HG03159 (cell line): ENCODE measurements around the gene RPL41.
"Not testable (repeated sequence)": the region's sequence is repeated elsewhere in the genome, so short reads cannot be mapped to it uniquely, and the experiment has no call there.

Source experiments
- ATAC-seq: cut with Tn5 transposase; IDR thresholded peaks from one replicate; pipeline ENCODE4 v1.9.1; 2021; ENCODE audit warnings: mild to moderate bottlenecking, moderate library complexity; ENCODE audit not compliant: unreplicated experiment

The RPL41 gene

GRCh38 chr12:56102683-56103065, 13.8 kb upstream of the RPL41 start:
- ATAC-seq = no peak

GRCh38 chr12:56103066-56103711, 13.2 kb upstream of the RPL41 start:
- ATAC-seq = no peak

- peak; percentile 19 for ATAC-seq
Measured at GRCh38 chr12:56103823-56104108, 12.7 kb upstream of the RPL41 start.

DNA sequence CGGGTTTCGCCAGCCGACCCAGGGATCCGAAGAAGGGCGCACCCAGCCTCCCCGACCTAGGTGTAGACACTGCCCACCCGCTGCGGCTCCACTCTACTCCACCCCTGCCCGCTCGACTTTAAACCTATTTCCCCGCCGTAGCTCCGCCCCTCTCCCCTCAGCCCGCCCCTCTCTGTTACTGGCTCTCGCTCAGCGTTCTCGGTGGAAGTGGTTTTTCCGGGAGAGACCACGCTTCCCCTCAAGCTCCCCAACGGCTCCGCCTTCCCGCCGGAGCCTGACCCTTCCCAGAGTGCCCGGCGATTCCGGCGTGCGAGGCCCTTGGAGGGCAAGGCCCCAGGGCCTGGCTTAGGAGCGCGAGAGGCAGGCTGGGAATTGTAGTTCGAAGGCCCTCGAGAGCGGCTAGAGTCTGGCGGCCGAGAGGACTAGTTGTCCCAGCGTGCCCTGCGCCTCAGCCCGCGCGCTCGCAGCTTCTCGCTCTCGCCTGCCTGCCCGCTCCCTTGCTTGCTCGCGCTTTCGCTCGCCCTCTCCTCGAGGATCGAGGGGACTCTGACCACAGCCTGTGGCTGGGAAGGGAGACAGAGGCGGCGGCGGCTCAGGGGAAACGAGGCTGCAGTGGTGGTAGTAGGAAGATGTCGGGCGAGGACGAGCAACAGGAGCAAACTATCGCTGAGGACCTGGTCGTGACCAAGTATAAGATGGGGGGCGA, 12.2 kb upstream of the RPL41 start, which contains the start of gene PA2G4:
Gene PA2G4 (plus strand): TSS at position 451 of the 706 bp plus-strand sequence. CDS start 179 bp downstream, at position 630.
- peak; percentile 92 for ATAC-seq

DNA sequence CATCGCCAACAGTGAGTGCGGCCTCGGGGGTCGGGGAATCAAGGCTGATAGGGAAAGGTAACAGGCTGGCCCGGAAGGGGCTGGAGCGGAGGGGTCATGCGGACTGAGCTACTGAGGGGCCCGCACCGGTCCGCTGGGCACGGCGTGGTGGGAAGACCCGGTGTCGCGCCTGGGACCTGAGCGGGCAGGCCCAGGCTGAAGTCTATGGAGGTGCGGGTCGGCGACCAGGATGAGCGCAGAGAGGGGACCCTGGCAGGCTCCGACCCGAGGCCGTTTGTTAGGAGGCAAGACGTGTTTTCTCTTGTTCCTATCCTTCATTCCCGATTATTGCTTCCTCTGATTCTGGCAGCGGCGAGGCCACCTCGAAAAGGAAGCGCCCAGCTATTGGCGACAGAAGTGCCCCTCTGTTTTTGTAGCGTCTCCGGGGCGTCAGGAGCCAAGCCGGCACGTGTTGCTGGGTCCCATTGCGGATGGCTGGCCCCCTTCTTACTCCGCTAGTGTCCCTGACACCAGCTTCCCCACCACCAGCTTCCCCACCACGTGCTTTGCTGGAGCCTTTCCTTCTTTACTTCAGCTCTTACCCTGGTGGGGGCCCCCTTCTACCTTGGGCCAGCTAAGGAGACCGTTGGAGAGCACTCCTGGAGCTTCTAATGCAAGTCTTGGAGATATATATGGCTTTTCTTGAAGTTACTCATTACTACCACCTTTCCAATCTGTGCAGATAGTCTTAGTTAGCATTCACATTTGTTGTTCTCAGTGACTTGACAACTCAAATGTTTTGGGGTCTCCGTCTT, 11.4 kb upstream of the RPL41 start:
- peak; percentile 12 for ATAC-seq

- ATAC-seq = no peak
Measured at GRCh38 chr12:56105609-56105902, 10.9 kb upstream of the RPL41 start.

- no peak for ATAC-seq
Measured at GRCh38 chr12:56107242-56107641, 9.2 kb upstream of the RPL41 start.

DNA sequence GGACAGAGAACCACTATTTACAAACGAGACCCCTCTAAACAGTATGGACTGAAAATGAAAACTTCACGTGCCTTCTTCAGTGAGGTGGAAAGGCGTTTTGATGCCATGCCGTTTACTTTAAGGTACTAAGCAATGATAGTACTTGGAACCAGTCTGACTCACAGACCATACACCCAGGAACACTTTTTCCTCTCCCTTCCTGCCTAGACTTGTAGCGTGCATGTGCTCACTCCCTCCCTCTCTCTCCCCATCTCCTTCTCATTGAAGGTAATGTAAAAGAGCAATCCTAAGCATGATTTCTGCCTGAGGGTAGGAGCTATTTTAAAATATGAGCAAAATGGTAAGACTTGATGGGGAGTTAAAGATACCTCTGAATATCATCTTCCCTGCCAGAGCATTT, 5.9 kb upstream of the RPL41 start:
- no peak for ATAC-seq

DNA sequence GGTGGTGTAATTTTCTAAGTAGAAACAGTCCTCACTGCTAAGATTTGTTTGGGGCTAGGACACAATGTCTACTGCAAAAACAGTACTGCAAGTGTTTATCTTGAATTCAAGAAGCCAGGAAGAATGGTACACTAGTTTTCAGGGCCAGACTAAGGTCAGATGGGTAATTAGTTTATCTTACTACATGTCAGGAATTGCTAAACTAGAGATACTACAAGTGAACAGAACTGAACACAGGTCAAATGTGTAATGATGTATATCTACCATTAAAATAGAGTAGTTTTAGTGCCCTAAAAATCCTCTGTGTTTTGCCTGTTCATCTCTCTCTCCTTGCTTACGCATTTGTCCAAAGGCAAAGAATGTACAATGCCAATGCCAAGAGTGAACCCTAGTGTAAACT, 2.3 kb upstream of the RPL41 start:
- no peak for ATAC-seq

GRCh38 chr12:56115329-56115728, 1.1 kb upstream of the RPL41 start:
- no peak for ATAC-seq

GRCh38 chr12:56117082-56117706, 761 bp downstream of the RPL41 start:
- not testable (repeated sequence) for ATAC-seq

DNA sequence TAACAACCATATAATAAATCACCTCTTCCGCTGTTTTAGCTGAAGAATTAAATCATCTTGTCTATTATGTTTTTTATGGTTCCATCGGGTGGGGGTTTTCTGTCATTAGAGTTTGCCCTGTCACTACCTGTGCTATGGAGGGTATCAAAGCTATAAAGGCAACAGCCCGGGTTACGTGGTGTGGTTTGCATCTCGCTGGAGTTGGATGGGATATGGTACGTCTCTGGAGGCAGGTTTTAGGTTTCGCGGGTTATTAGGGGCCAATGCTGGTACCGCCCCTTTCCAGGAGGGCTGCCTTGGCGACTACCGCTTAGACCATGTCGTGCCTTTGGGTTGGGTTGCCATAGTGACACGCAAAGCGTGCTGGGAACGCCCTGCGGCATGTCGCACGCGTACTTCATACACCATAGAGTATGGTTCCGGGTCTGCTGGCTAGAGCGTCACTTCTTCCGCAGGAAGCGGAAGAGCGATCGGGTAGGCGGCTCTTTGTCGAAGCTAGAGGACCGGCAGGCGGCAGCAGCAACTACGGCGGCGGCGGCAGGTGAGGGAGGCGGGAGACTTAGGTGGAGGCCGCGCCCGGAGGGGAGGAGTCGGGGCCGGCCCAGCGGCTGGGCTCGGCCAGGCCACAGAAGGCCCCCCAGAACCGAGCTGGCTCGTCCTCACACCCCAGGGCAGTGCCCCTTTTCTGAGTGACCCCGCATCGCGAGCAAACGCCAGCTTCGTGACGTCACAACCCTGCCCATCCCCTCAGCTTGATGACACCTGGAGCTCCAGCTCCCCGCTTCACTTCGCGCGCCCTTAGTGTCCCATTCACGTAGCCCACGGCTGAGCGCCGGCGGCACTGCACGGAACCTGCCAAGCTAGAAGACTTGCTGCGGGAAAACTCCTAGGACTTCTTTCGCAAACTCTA, 1.6 kb downstream of the RPL41 start, which contains the start of gene ZC3H10:
Gene ZC3H10 (plus strand): TSS at position 489 of the 910 bp plus-strand sequence. CDS start 2,297 bp downstream, outside the sequence.
- ATAC-seq = peak; percentile 81

DNA sequence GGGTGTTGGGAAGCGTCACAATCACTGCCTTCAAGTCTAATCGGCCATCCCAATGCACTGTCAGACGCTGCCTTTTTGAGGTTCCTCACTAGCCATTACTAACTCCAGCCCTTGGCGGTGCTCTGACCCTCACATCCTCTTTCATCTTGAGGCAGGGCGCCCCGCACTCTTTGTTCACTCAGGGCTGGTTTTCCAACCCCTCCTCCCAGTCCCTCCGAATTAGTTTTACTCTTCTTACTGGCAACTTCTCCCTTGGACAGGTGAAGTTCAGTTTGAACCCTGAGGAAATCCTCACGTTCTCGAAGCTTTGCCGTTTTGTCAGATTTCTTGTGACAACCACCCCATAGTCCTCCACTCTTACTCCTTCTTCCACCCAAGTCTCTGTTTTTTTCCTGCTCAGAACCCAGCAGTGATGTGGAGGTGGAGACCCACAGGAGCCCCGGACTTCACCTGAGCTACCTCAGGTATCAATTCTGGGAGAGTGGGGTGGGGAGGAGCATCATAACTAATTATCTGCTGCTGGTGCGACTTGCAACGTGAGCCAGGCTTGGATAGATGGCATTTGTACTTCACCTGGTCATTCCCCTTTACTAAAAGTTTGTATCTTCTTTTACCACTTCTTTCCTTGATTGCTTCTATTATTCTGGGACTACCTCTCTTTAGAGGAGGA, 2.4 kb downstream of the RPL41 start:
- ATAC-seq = peak; percentile 13

GRCh38 chr12:56119361-56119796, 2.9 kb downstream of the RPL41 start:
- ATAC-seq = no peak

DNA sequence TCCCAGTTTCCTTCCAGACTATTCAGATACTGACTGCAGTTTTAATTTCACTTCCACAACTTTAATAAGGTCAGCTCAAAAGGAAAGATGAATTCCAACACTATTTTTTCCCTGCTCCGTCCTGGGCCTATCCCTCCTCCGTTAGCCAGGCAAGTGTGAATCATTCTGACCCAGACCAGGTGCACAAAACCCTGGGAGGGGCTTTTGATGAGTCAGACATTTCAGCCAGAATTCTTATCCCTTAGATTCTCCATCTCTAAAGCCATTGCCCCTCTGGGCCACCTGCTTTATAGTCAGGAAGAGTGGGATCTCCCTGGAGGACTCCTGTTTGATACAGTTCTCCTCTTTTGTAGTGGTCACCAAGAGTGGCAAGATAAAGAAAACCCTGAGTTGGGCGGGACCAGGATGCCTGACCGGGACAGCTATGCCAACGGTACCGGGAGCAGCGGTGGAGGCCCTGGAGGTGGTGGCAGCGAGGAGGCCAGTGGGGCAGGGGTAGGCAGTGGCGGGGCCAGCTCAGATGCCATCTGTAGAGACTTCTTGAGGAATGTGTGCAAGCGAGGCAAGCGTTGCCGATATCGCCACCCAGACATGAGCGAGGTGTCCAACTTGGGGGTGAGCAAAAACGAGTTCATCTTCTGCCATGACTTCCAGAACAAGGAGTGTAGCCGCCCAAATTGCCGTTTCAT, 3.9 kb downstream of the RPL41 start:
- ATAC-seq = no peak

DNA sequence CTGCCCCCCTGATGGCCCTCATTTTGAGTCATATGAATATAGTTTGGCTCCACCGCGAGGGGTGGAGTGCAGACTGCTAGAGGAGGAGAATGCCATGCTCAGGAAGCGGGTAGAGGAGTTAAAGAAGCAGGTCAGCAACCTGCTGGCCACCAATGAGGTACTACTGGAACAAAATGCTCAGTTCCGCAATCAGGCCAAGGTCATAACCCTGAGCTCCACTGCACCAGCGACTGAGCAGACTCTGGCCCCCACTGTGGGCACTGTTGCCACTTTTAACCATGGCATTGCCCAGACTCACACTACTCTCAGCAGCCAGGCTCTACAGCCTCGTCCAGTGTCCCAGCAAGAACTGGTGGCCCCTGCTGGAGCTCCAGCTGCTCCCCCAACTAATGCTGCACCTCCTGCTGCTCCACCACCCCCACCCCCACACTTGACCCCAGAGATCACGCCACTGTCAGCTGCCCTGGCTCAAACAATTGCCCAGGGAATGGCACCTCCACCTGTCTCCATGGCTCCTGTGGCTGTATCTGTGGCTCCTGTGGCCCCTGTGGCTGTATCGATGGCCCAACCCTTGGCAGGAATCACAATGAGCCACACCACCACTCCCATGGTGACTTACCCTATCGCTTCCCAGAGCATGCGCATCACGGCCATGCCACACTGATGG, 4.9 kb downstream of the RPL41 start:
- ATAC-seq = no peak

DNA sequence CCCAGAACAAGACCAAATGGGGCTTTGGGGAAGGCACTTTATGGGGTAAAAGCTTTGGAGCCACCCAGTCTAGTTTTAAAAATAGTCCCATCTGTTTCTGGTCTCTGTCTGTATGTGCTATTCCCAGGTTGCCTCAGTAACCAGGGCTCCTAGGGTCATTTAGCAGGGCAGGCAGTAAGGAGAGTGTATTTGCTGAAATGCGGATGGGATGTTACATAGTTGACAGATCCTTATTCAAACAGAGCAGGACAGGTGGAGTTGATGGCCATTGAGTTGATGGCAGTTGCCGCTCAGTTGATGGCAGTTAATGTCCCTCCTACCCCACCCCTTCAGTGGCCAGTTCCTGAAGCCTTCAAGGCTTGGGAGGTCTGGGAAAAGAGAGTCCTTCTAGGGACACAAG, 6.2 kb downstream of the RPL41 start:
- no peak for ATAC-seq

- ATAC-seq = no peak
Measured at GRCh38 chr12:56124133-56124532, 7.7 kb downstream of the RPL41 start.

DNA sequence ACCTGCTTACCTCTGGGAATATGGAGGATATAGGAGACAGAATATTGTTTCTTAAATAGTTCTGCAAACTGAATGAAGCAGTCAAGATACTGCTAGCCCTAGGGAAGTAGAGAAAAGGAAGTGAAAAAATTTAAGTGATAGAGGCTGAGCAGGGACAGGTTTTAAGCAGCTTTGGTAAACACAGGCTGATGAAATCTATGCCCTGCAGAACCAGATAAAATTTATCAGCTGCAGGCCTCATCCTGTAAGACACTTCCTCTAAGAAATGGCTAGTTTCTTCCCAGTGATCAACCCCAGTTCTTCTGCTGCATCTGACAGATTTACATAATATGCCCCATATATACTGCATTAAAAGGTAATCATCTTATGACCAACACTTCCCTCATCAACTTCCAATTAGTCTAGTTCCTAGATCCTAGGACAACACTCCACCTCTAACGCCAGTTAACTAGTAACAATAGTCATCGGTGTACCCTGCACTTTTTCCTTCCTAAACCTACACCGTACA, 10.4 kb downstream of the RPL41 start:
- no peak for ATAC-seq
